Astrocyte of the spinal cord (primary cell): ENCODE data around the gene CRY2.

ENCODE experiments used
- DNase-seq: peaks from one replicate; pipeline ENCODE4 v3.0.0; 2011; ENCODE audit warnings: low read depth, low spot score
- H3K4me3 ChIP-seq: 2 replicates; pipeline ENCODE4 v1.5.1; 2011; ENCODE audit warnings: low read depth, mild to moderate bottlenecking, low read length, moderate library complexity
- CTCF ChIP-seq: IDR thresholded peaks from 2 replicates; pipeline ENCODE4 v1.5.1; 2012; ENCODE audit warnings: low read depth, mild to moderate bottlenecking, low read length, inconsistent platforms
- in situ Hi-C: cut with HindIII; loops from 2 replicates; pipeline ENCODE4 v1.10.0; 2017; ENCODE audit warnings: low sequenced_read_pairs

Gene CRY2

GRCh38 chr11:45877845-45878244 is 30.6 kb downstream of the CRY2 start:
- DNase-seq: no peak
- in situ Hi-C loops: no loop called here
- H3K4me3 ChIP-seq: no peak overlapping the region
- TF ChIP-seq CTCF: no peak

- TF ChIP-seq CTCF: no peak
- in situ Hi-C loops: no loop called here
- no peak overlapping the region for H3K4me3 ChIP-seq
- no peak for DNase-seq
Observed at GRCh38 chr11:45879803-45880686, 32.8 kb downstream of the CRY2 start.

- peak; percentile 59 for DNase-seq
- in situ Hi-C loops: no loop called here
- H3K4me3 ChIP-seq: no peak overlapping the region
- TF ChIP-seq CTCF: no peak
Observed at GRCh38 chr11:45880772-45881570, 33.7 kb downstream of the CRY2 start.

- in situ Hi-C loops: no loop called here
- no peak for DNase-seq
- TF ChIP-seq CTCF: no peak
- H3K4me3 ChIP-seq: no peak overlapping the region
Observed at GRCh38 chr11:45881708-45882368, 34.6 kb downstream of the CRY2 start.

GRCh38 chr11:45884596-45885185 is 37.4 kb downstream of the CRY2 start:
- in situ Hi-C loops: no loop called here
- H3K4me3 ChIP-seq: no peak overlapping the region
- TF ChIP-seq CTCF: no peak

More at GRCh38 chr11:45884596-45885185, 37.4 kb downstream of the CRY2 start:
- no peak for DNase-seq
